HepG2 (cell line): Measurements from ENCODE around the gene SLC45A3.

Source experiments
- CCAR2 ChIP-seq: fragments of 200-400 bp; formaldehyde crosslinking; optimal IDR thresholded peaks from 2 replicates; pipeline ENCODE3; 2018; ENCODE audit warnings: low read depth, mild to moderate bottlenecking, low read length, moderate library complexity
- CTCF ChIP-seq: sonication (generic); formaldehyde crosslinking; IDR thresholded peaks from 2 replicates; pipeline ENCODE4 v1.5.0; 2020; ENCODE audit warnings: mild to moderate bottlenecking, missing genetic modification reagents, moderate library complexity
- EP300 ChIP-seq, 3 experiments: sonication (generic) in 1 of 3; formaldehyde crosslinking in 1 of 3; IDR thresholded peaks; 2 replicates each; pipeline versions ENCODE4 v1.5.1 to v1.6.1; 2011 to 2020; ENCODE audit warnings: low read depth in 2 of 3, low read length in 2 of 3, borderline replicate concordance in 1 of 3, improper control_type of control experiment in 1 of 3, mild to moderate bottlenecking in 1 of 3, missing genetic modification reagents in 1 of 3, moderate library complexity in 1 of 3
- KDM5B ChIP-seq: sonication (generic); formaldehyde crosslinking; IDR thresholded peaks from 2 replicates; pipeline ENCODE4 v1.4.0; 2020; ENCODE audit warnings: missing genetic modification reagents, mild to moderate bottlenecking, borderline replicate concordance
- RNF2 ChIP-seq: fragments of 450-650 bp; conservative IDR thresholded peaks from 2 replicates; pipeline ENCODE4 v1.6.1; 2016; ENCODE audit warnings: low read depth
- TFAP4 ChIP-seq: sonication (generic); IDR thresholded peaks from 2 replicates; pipeline ENCODE4 v1.6.1; 2016; ENCODE audit warnings: low read depth, borderline replicate concordance
- TP53 ChIP-seq: sonication (generic); formaldehyde crosslinking; conservative IDR thresholded peaks from 2 replicates; pipeline ENCODE4 v1.4.0; 2020; ENCODE audit warnings: missing genetic modification reagents
- ZNF232 ChIP-seq: sonication (generic); formaldehyde crosslinking; IDR thresholded peaks from 2 replicates; pipeline ENCODE4 v1.4.0; 2020; ENCODE audit warnings: missing genetic modification reagents, borderline replicate concordance
- ZNF343 ChIP-seq: sonication (generic); formaldehyde crosslinking; IDR thresholded peaks from 2 replicates; pipeline ENCODE4 v1.4.0; 2020; ENCODE audit warnings: mild to moderate bottlenecking, missing genetic modification reagents
- ZNF577 ChIP-seq: sonication (generic); formaldehyde crosslinking; IDR thresholded peaks from 2 replicates; pipeline ENCODE4 v1.4.0; 2020; ENCODE audit warnings: mild to moderate bottlenecking, low read depth, missing genetic modification reagents, borderline replicate concordance
- ZNF713 ChIP-seq: sonication (generic); formaldehyde crosslinking; IDR thresholded peaks from 2 replicates; pipeline ENCODE4 v1.4.0; 2020; ENCODE audit warnings: mild to moderate bottlenecking, missing genetic modification reagents
- ZNF883 ChIP-seq: sonication (generic); formaldehyde crosslinking; IDR thresholded peaks from 2 replicates; pipeline ENCODE4 v1.5.1; 2020; ENCODE audit warnings: mild to moderate bottlenecking, missing genetic modification reagents; ENCODE audit errors: not compliant biosample characterization
- TF ChIP-seq, protein P1 (sequence below): sonication (generic); formaldehyde crosslinking; IDR thresholded peaks from 2 replicates; pipeline ENCODE4 v1.5.1; 2020; ENCODE audit warnings: missing genetic modification reagents, mild to moderate bottlenecking, borderline replicate concordance
- TF ChIP-seq, protein P2 (sequence below): sonication (generic); formaldehyde crosslinking; conservative IDR thresholded peaks from 2 replicates; pipeline ENCODE4 v1.4.0; 2020; ENCODE audit warnings: missing genetic modification reagents

GRCh38 chr1:205639567-205639966, 40.7 kb downstream of the SLC45A3 start:
- TF ChIP-seq ZNF713 (CRISPR knock-in tag) (no peak), ZNF883 (CRISPR knock-in tag) (no peak), KDM5B (CRISPR knock-in tag) (no peak), ZNF232 (CRISPR knock-in tag) (no peak), CTCF (CRISPR knock-in tag) (no peak), RNF2 (no peak), EP300 (IDR thresholded peaks at IDR 0.05; ENCODE audit: low read depth in 2 of 2, low read length in 2 of 2) (peak in 1 of 2 experiments; percentile 41; a peak in 1 of 4 replicates), EP300 (CRISPR knock-in tag; IDR thresholded peaks at IDR 0.05; ENCODE audit: borderline replicate concordance) (no peak), TFAP4 (peak; percentile 83), ZNF577 (no peak), TP53 (CRISPR knock-in tag) (no peak), ZNF343 (CRISPR knock-in tag) (no peak), CCAR2 (no peak)
- TF ChIP-seq, protein P1, sequence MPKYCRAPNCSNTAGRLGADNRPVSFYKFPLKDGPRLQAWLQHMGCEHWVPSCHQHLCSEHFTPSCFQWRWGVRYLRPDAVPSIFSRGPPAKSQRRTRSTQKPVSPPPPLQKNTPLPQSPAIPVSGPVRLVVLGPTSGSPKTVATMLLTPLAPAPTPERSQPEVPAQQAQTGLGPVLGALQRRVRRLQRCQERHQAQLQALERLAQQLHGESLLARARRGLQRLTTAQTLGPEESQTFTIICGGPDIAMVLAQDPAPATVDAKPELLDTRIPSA = no peak
- TF ChIP-seq, protein P2, sequence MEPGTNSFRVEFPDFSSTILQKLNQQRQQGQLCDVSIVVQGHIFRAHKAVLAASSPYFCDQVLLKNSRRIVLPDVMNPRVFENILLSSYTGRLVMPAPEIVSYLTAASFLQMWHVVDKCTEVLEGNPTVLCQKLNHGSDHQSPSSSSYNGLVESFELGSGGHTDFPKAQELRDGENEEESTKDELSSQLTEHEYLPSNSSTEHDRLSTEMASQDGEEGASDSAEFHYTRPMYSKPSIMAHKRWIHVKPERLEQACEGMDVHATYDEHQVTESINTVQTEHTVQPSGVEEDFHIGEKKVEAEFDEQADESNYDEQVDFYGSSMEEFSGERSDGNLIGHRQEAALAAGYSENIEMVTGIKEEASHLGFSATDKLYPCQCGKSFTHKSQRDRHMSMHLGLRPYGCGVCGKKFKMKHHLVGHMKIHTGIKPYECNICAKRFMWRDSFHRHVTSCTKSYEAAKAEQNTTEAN (CRISPR knock-in tag) = no peak
